ENCODE results near the gene LRRK2. TPM values are rescaled to one million over a fixed set of nuclear protein-coding genes. Genes with fewer than 3 reads are reported as not detected.
A peak's percentile ranks its signal among the peaks of the same experiment; 100 is the strongest.

The LRRK2 gene
- total and polyA plus RNA-seq, 2 donors, result 5.1 to 10.4 TPM

DNA sequence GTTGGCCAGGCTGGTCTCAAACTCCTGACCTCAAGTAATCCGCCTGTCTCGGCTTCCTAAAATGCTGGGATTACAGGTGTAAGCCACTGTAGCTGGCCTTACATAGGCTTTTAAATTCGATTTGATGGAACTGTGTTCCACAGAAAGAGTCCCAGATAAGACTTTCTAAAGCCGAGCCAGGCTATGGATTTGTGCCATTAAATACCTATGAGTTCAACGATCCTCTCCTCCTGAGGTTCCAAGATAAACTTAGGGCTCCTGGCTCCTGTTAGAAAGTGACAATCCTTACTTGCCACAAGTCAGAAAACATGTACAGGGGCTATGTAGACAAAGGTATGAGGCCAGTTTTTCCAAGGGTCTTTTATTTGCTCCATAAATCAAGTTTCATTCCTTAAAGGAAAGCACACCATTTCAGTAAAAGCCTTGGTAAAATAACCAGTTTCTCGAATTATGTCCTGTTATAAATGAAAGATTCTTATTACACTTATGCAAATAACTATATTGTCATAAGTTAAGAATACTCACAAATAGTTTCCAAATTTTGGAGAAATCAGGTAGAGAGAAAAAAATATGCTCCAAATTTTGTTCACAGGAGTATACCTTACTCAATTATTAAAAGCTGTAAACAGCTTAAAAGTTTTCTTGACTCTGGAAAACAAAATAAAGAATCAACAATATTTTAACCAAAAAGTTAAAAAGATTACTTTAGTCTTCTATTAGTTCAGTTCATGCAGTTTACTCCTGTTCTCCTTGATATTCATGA, 36.1 kb upstream of the LRRK2 start:
- no peaks in the 10 kb centered on the region for H3K9me3 ChIP-seq (ENCODE audit: control insufficient read depth in 2 of 2, insufficient read depth in 1 of 2, low read length in 1 of 2)
- no peak overlapping the region for H3K4me3 ChIP-seq (ENCODE audit: low read length in 2 of 2)
- no peak overlapping the region for H3K27ac ChIP-seq (ENCODE audit: low read depth in 1 of 2, low read length in 1 of 2)
- WGBS, result 93% methylated on average over 6 of the region's 6 CpGs
- no peak for DNase-seq (ENCODE audit: low read depth in 6 of 9, low spot score in 9 of 9)
- H3K27me3 ChIP-seq (ENCODE audit: control insufficient read depth in 2 of 2, insufficient read depth in 1 of 2, low read length in 1 of 2), result no peaks in the 10 kb centered on the region
- no peaks in the 10 kb centered on the region for H3K4me1 ChIP-seq (ENCODE audit: control insufficient read depth in 2 of 2, insufficient read depth in 2 of 2, low read length in 2 of 2)
- H3K36me3 ChIP-seq (ENCODE audit: control insufficient read depth in 2 of 2, insufficient read depth in 2 of 2, low read length in 1 of 2), result no peaks in the 10 kb centered on the region

GRCh38 chr12:40192704-40193255, 32.0 kb upstream of the LRRK2 start:
- H3K4me3 ChIP-seq (ENCODE audit: low read length in 2 of 2), result no peak overlapping the region
- H3K27me3 ChIP-seq (ENCODE audit: control insufficient read depth in 2 of 2, insufficient read depth in 1 of 2, low read length in 1 of 2), result no peaks in the 10 kb centered on the region
- WGBS, result 92% methylated on average over 6 of the region's 6 CpGs
- no peak overlapping the region for H3K27ac ChIP-seq (ENCODE audit: low read depth in 1 of 2, low read length in 1 of 2)
- H3K36me3 ChIP-seq (ENCODE audit: control insufficient read depth in 2 of 2, insufficient read depth in 2 of 2, low read length in 1 of 2), result no peaks in the 10 kb centered on the region
- peak in 1 of 9 donors; percentile 14 for DNase-seq (ENCODE audit: low read depth in 6 of 9, low spot score in 9 of 9)
- H3K9me3 ChIP-seq (ENCODE audit: control insufficient read depth in 2 of 2, insufficient read depth in 1 of 2, low read length in 1 of 2), result no peaks in the 10 kb centered on the region
- no peaks in the 10 kb centered on the region for H3K4me1 ChIP-seq (ENCODE audit: control insufficient read depth in 2 of 2, insufficient read depth in 2 of 2, low read length in 2 of 2)

DNA sequence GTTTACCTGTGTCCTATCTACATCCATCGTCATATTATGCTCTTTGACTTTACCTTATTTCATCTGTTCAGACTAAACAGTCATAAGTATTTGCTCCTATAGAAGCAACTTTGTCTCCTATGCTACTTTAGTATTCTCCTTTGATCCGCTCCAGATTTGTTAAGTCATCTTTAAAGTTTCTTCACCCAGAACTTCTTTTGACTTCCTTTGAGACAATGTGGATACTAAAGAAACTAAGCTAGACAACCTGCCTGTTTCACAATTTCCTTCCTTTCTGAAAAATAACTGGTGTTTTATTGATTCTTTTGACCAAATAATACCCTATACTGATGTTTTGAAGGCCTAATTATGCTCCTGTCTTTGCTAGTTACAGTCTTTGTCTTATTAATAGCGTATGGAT, 30.0 kb upstream of the LRRK2 start:
- no peaks in the 10 kb centered on the region for H3K27me3 ChIP-seq (ENCODE audit: control insufficient read depth in 2 of 2, insufficient read depth in 1 of 2, low read length in 1 of 2)

GRCh38 chr12:40197590-40197989, 27.2 kb upstream of the LRRK2 start:
- no peak overlapping the region for H3K4me3 ChIP-seq (ENCODE audit: low read length in 2 of 2)
- H3K9me3 ChIP-seq (ENCODE audit: control insufficient read depth in 2 of 2, insufficient read depth in 1 of 2, low read length in 1 of 2), result no peaks in the 10 kb centered on the region
- H3K27me3 ChIP-seq (ENCODE audit: control insufficient read depth in 2 of 2, insufficient read depth in 1 of 2, low read length in 1 of 2), result no peaks in the 10 kb centered on the region
- no peak for DNase-seq (ENCODE audit: low read depth in 6 of 9, low spot score in 9 of 9)
- 97% methylated on average over 4 of the region's 4 CpGs for WGBS
- no peak overlapping the region for H3K27ac ChIP-seq (ENCODE audit: low read depth in 1 of 2, low read length in 1 of 2)
- no peaks in the 10 kb centered on the region for H3K4me1 ChIP-seq (ENCODE audit: control insufficient read depth in 2 of 2, insufficient read depth in 2 of 2, low read length in 2 of 2)
- no peaks in the 10 kb centered on the region for H3K36me3 ChIP-seq (ENCODE audit: control insufficient read depth in 2 of 2, insufficient read depth in 2 of 2, low read length in 1 of 2)

More for the DNA sequence above, 30.0 kb upstream of the LRRK2 start:
- no peaks in the 10 kb centered on the region for H3K9me3 ChIP-seq (ENCODE audit: control insufficient read depth in 2 of 2, insufficient read depth in 1 of 2, low read length in 1 of 2)
- no peaks in the 10 kb centered on the region for H3K4me1 ChIP-seq (ENCODE audit: control insufficient read depth in 2 of 2, insufficient read depth in 2 of 2, low read length in 2 of 2)
- no peak for DNase-seq (ENCODE audit: low read depth in 6 of 9, low spot score in 9 of 9)
- 92% methylated on average over 3 of the region's 3 CpGs for WGBS
- no peaks in the 10 kb centered on the region for H3K36me3 ChIP-seq (ENCODE audit: control insufficient read depth in 2 of 2, insufficient read depth in 2 of 2, low read length in 1 of 2)
- no peak overlapping the region for H3K27ac ChIP-seq (ENCODE audit: low read depth in 1 of 2, low read length in 1 of 2)
- H3K4me3 ChIP-seq (ENCODE audit: low read length in 2 of 2), result no peak overlapping the region

DNA sequence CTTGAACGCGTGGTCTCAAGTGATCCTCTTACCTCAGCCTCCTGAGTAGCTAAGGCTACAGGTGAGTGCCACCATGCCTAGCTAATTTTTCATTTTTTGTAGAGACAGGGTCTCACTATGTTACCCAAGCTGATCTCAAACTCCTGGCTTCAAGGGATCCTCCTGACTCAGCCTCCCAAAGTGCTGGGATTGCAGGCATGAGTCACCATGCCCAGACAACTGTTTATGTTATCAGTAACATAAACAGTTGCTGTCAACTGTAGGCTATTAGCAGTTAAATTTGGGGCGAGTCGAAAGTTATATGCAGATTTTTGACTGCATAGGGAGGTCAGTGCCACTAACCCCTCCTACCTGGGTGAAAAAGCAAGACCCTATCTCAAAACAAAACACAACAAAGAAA, 26.2 kb upstream of the LRRK2 start:
- no peaks in the 10 kb centered on the region for H3K9me3 ChIP-seq (ENCODE audit: control insufficient read depth in 2 of 2, insufficient read depth in 1 of 2, low read length in 1 of 2)
- no peak for DNase-seq (ENCODE audit: low read depth in 6 of 9, low spot score in 9 of 9)
- no peak overlapping the region for H3K4me3 ChIP-seq (ENCODE audit: low read length in 2 of 2)
- no peaks in the 10 kb centered on the region for H3K27me3 ChIP-seq (ENCODE audit: control insufficient read depth in 2 of 2, insufficient read depth in 1 of 2, low read length in 1 of 2)
- WGBS, result 80% methylated on average over 4 of the region's 4 CpGs
- no peaks in the 10 kb centered on the region for H3K4me1 ChIP-seq (ENCODE audit: control insufficient read depth in 2 of 2, insufficient read depth in 2 of 2, low read length in 2 of 2)
- H3K27ac ChIP-seq (ENCODE audit: low read depth in 1 of 2, low read length in 1 of 2), result no peak overlapping the region
- H3K36me3 ChIP-seq (ENCODE audit: control insufficient read depth in 2 of 2, insufficient read depth in 2 of 2, low read length in 1 of 2), result no peaks in the 10 kb centered on the region

DNA sequence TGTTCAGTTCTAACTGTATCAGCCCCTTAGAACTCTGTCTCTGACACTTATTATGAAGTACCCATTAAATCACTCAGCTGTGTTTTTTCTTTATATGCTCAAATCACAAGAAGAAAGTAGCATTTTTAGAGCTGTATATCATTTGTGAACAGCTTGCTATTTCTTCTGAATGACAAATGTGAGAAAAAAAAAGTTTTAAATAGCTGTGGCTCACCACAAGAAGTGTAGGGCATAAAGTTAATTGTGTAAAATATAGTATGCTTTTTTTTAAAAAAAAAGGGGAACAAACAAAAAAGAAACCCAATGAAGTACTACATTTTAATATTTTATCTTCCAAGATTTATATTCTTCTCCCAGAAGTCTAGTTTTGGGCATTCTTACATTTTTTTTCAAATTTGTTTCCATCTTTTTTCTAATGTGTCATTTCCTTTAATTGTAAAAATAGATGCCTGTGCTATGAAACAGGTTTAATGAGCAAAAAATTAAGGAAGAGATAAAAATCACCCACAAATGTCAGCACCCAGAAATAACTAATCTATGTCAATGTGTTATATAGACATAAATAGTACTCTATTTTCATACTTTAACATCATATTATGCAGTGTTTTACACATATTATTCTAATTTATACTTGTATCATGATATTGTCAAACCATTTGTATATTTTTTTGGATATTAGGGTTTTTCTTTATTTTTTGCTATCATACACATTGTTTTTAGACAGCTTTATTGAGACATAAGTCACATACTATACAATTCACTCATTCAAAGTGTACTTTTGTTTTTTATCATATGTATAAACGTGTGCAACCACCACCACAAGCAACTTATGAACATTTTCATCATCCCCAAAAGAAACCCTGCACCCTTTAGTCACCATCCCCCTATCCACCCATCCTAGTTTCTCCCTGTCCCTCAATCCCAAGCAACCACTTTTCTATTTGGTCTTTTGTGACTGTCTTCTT, 22.4 kb upstream of the LRRK2 start:
- no peaks in the 10 kb centered on the region for H3K27me3 ChIP-seq (ENCODE audit: control insufficient read depth in 2 of 2, insufficient read depth in 1 of 2, low read length in 1 of 2)
- H3K36me3 ChIP-seq (ENCODE audit: control insufficient read depth in 2 of 2, insufficient read depth in 2 of 2, low read length in 1 of 2), result no peaks in the 10 kb centered on the region
- H3K4me1 ChIP-seq (ENCODE audit: control insufficient read depth in 2 of 2, insufficient read depth in 2 of 2, low read length in 2 of 2), result no peaks in the 10 kb centered on the region
- no peak overlapping the region for H3K27ac ChIP-seq (ENCODE audit: low read depth in 1 of 2, low read length in 1 of 2)
- H3K4me3 ChIP-seq (ENCODE audit: low read length in 2 of 2), result no peak overlapping the region
- 7% methylated on average over 1 of the region's 1 CpG for WGBS
- H3K9me3 ChIP-seq (ENCODE audit: control insufficient read depth in 2 of 2, insufficient read depth in 1 of 2, low read length in 1 of 2), result no peaks in the 10 kb centered on the region
- no peak for DNase-seq (ENCODE audit: low read depth in 6 of 9, low spot score in 9 of 9)

DNA sequence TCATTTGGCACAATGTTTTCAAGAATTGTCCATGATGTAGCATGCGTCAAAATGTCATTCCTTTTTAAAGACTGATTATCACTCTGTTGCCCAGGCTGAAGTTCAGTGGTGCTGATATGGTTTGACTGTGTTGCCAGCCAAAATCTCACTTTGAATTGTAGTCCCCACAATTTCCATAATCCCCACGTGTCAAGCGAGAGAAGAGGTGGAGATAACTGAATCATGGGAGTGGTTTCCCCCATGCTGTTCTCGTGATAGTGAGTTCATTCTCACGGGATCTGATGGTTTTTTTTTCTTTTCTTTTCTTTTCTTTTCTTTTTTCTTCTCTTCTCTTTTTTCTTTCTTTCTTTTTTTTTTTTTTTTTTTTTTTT, 21.8 kb upstream of the LRRK2 start:
- 88% methylated on average over 5 of the region's 5 CpGs for WGBS
- no peak for DNase-seq (ENCODE audit: low read depth in 6 of 9, low spot score in 9 of 9)
- no peak overlapping the region for H3K4me3 ChIP-seq (ENCODE audit: low read length in 2 of 2)
- H3K9me3 ChIP-seq (ENCODE audit: control insufficient read depth in 2 of 2, insufficient read depth in 1 of 2, low read length in 1 of 2), result no peaks in the 10 kb centered on the region
- H3K27me3 ChIP-seq (ENCODE audit: control insufficient read depth in 2 of 2, insufficient read depth in 1 of 2, low read length in 1 of 2), result no peaks in the 10 kb centered on the region
- H3K36me3 ChIP-seq (ENCODE audit: control insufficient read depth in 2 of 2, insufficient read depth in 2 of 2, low read length in 1 of 2), result no peaks in the 10 kb centered on the region
- H3K4me1 ChIP-seq (ENCODE audit: control insufficient read depth in 2 of 2, insufficient read depth in 2 of 2, low read length in 2 of 2), result no peaks in the 10 kb centered on the region
- no peak overlapping the region for H3K27ac ChIP-seq (ENCODE audit: low read depth in 1 of 2, low read length in 1 of 2)

GRCh38 chr12:40204337-40204736, 20.5 kb upstream of the LRRK2 start:
- WGBS, result 94% methylated on average over 3 of the region's 3 CpGs
- no peaks in the 10 kb centered on the region for H3K36me3 ChIP-seq (ENCODE audit: control insufficient read depth in 2 of 2, insufficient read depth in 2 of 2, low read length in 1 of 2)
- no peak for DNase-seq (ENCODE audit: low read depth in 6 of 9, low spot score in 9 of 9)
- no peak overlapping the region for H3K4me3 ChIP-seq (ENCODE audit: low read length in 2 of 2)
- H3K27me3 ChIP-seq (ENCODE audit: control insufficient read depth in 2 of 2, insufficient read depth in 1 of 2, low read length in 1 of 2), result no peaks in the 10 kb centered on the region
- no peaks in the 10 kb centered on the region for H3K9me3 ChIP-seq (ENCODE audit: control insufficient read depth in 2 of 2, insufficient read depth in 1 of 2, low read length in 1 of 2)
- no peaks in the 10 kb centered on the region for H3K4me1 ChIP-seq (ENCODE audit: control insufficient read depth in 2 of 2, insufficient read depth in 2 of 2, low read length in 2 of 2)
- no peak overlapping the region for H3K27ac ChIP-seq (ENCODE audit: low read depth in 1 of 2, low read length in 1 of 2)

- 95% methylated on average over 2 of the region's 2 CpGs for WGBS
- Histone ChIP-seq H3K4me3 (ENCODE audit: low read length in 2 of 2) (no peak overlapping the region), H3K36me3 (ENCODE audit: control insufficient read depth in 2 of 2, insufficient read depth in 2 of 2, low read length in 1 of 2) (no peaks in the 10 kb centered on the region), H3K4me1 (ENCODE audit: control insufficient read depth in 2 of 2, insufficient read depth in 2 of 2, low read length in 2 of 2) (peaks cover 0 to 2% of the 10 kb centered on the region in 2 donors), H3K9me3 (ENCODE audit: control insufficient read depth in 2 of 2, insufficient read depth in 1 of 2, low read length in 1 of 2) (no peaks in the 10 kb centered on the region), H3K27me3 (ENCODE audit: control insufficient read depth in 2 of 2, insufficient read depth in 1 of 2, low read length in 1 of 2) (no peaks in the 10 kb centered on the region), H3K27ac (ENCODE audit: low read depth in 1 of 2, low read length in 1 of 2) (no peak overlapping the region)
- DNase-seq (ENCODE audit: low read depth in 6 of 9, low spot score in 9 of 9), result no peak
Observed at GRCh38 chr12:40207551-40207950, 17.2 kb upstream of the LRRK2 start.

Measured in thymus (tissue), 11 donors.